ENCODE data around the gene DGKD.
"Not testable (repeated sequence)": the region's sequence is repeated elsewhere in the genome, so short reads cannot be mapped to it uniquely, and the experiment has no call there.

DGKD gene

GRCh38 chr2:233386382-233387041 lies 32.2 kb downstream of the DGKD start:
- no peak for DNase-seq (ENCODE audit: low read depth in 2 of 2)

GRCh38 chr2:233387225-233387624 lies 32.9 kb downstream of the DGKD start:
- no peak for DNase-seq (ENCODE audit: low read depth in 2 of 2)

GRCh38 chr2:233387667-233388528 lies 33.6 kb downstream of the DGKD start:
- DNase-seq (ENCODE audit: low read depth in 2 of 2) = no peak

- no peak for DNase-seq (ENCODE audit: low read depth in 2 of 2)
These were observed 35.4 kb downstream of the DGKD start for GRCh38 chr2:233389601-233390125.

GRCh38 chr2:233395687-233396086 lies 41.4 kb downstream of the DGKD start:
- no peak for DNase-seq (ENCODE audit: low read depth in 2 of 2)

- DNase-seq (ENCODE audit: low read depth in 2 of 2) = not testable (repeated sequence)
These were observed 42.7 kb downstream of the DGKD start for GRCh38 chr2:233396726-233397665.

GRCh38 chr2:233399306-233400225 lies 45.3 kb downstream of the DGKD start:
- no peak for DNase-seq (ENCODE audit: low read depth in 2 of 2)

- DNase-seq (ENCODE audit: low read depth in 2 of 2) = no peak
These were observed 46.0 kb downstream of the DGKD start for GRCh38 chr2:233400341-233400740.

GRCh38 chr2:233400961-233401360 lies 46.7 kb downstream of the DGKD start:
- no peak for DNase-seq (ENCODE audit: low read depth in 2 of 2)

GRCh38 chr2:233402346-233402745 lies 48.1 kb downstream of the DGKD start:
- DNase-seq (ENCODE audit: low read depth in 2 of 2) = no peak

- DNase-seq (ENCODE audit: low read depth in 2 of 2) = no peak
These were observed 48.5 kb downstream of the DGKD start for GRCh38 chr2:233402789-233403188.

GRCh38 chr2:233404222-233404621 lies 49.9 kb downstream of the DGKD start:
- DNase-seq (ENCODE audit: low read depth in 2 of 2) = peak in 1 of 2 donors; percentile 48

GRCh38 chr2:233406865-233407264 lies 52.6 kb downstream of the DGKD start:
- DNase-seq (ENCODE audit: low read depth in 2 of 2) = no peak

- DNase-seq (ENCODE audit: low read depth in 2 of 2) = no peak
These were observed 53.5 kb downstream of the DGKD start for GRCh38 chr2:233407771-233408181.

GRCh38 chr2:233408366-233409285 lies 54.3 kb downstream of the DGKD start:
- DNase-seq (ENCODE audit: low read depth in 2 of 2) = no peak

GRCh38 chr2:233409286-233409991 lies 55.1 kb downstream of the DGKD start:
- no peak for DNase-seq (ENCODE audit: low read depth in 2 of 2)

GRCh38 chr2:233410196-233410760 lies 56.0 kb downstream of the DGKD start:
- DNase-seq (ENCODE audit: low read depth in 2 of 2) = no peak

- DNase-seq (ENCODE audit: low read depth in 2 of 2) = no peak
These were observed 56.9 kb downstream of the DGKD start for GRCh38 chr2:233411162-233411561.

- no peak for DNase-seq (ENCODE audit: low read depth in 2 of 2)
These were observed 58.1 kb downstream of the DGKD start for GRCh38 chr2:233412405-233412804.
